ENCODE measurements around the gene VPS9D1. TPM values are rescaled to one million over a fixed set of nuclear protein-coding genes. Genes with fewer than 3 reads are reported as not detected.
A peak's percentile ranks its signal among the peaks of the same experiment; 100 is the strongest.

Gene VPS9D1
- total and polyA plus RNA-seq, 3 donors from 2014 or later: 22.4 to 26.9 (median 25.0) TPM

GRCh38 chr16:89746043-89746442 lies 25.3 kb upstream of the VPS9D1 start:
- DNase-seq: no peak
- H3K27ac ChIP-seq: no peak overlapping the region
- WGBS, 2 donors: 93 to 95% methylated on average over 14 to 15 of the region's 15 CpGs
- no peaks in the 10 kb centered on the region for H3K27me3 ChIP-seq
- H3K9me3 ChIP-seq: no peaks in the 10 kb centered on the region
- no peaks in the 10 kb centered on the region for H3K36me3 ChIP-seq (ENCODE audit: low read depth, missing control alignments)
- TF ChIP-seq CTCF (IDR thresholded peaks at IDR 0.05) (no peak), POLR2A (IDR thresholded peaks at IDR 0.05) (no peak)
- H3K4me1 ChIP-seq: peaks cover 18% of the 10 kb centered on the region
- H3K4me3 ChIP-seq: no peak overlapping the region
- intact Hi-C loops (cut with DNase I; ENCODE audit: low total_unique reads): no loop called here

GRCh38 chr16:89744813-89745212 lies 24.1 kb upstream of the VPS9D1 start:
- Histone ChIP-seq H3K36me3 (ENCODE audit: low read depth, missing control alignments) (no peaks in the 10 kb centered on the region), H3K27ac (peak overlapping the region in 1 of 2 donors; percentile 18), H3K27me3 (no peaks in the 10 kb centered on the region), H3K4me1 (peaks cover 18% of the 10 kb centered on the region), H3K9me3 (no peaks in the 10 kb centered on the region), H3K4me3 (no peak overlapping the region)
- TF ChIP-seq CTCF (IDR thresholded peaks at IDR 0.05): no peak
- TF ChIP-seq POLR2A (IDR thresholded peaks at IDR 0.05): no peak
- WGBS, 2 donors: 41 to 87% methylated on average over 9 to 16 of the region's 16 CpGs
- intact Hi-C loops (cut with DNase I; ENCODE audit: low total_unique reads): no loop called here
- DNase-seq: peak; percentile 95

- no peaks in the 10 kb centered on the region for H3K27me3 ChIP-seq
- no peaks in the 10 kb centered on the region for H3K9me3 ChIP-seq
- no peak for DNase-seq
- no peak overlapping the region for H3K27ac ChIP-seq
- peaks cover 18% of the 10 kb centered on the region for H3K4me1 ChIP-seq
- intact Hi-C loops (cut with DNase I; ENCODE audit: low total_unique reads): no loop called here
- H3K4me3 ChIP-seq: no peak overlapping the region
- TF ChIP-seq CTCF (IDR thresholded peaks at IDR 0.05) (no peak), POLR2A (IDR thresholded peaks at IDR 0.05) (no peak)
- WGBS, 2 donors: 62 to 63% methylated on average over 3 to 4 of the region's 4 CpGs
- H3K36me3 ChIP-seq (ENCODE audit: low read depth, missing control alignments): no peaks in the 10 kb centered on the region
Observed at GRCh38 chr16:89742948-89743347, 22.2 kb upstream of the VPS9D1 start.

- H3K36me3 ChIP-seq (ENCODE audit: low read depth, missing control alignments): no peaks in the 10 kb centered on the region
- DNase-seq: no peak
- intact Hi-C loops (cut with DNase I; ENCODE audit: low total_unique reads): no loop called here
Observed at GRCh38 chr16:89741342-89742014, 20.8 kb upstream of the VPS9D1 start.

More at GRCh38 chr16:89741342-89742014, 20.8 kb upstream of the VPS9D1 start:
- WGBS, 2 donors: 69 to 70% methylated on average over 11 of the region's 11 CpGs
- peaks cover 18% of the 10 kb centered on the region for H3K4me1 ChIP-seq
- no peaks in the 10 kb centered on the region for H3K9me3 ChIP-seq
- no peaks in the 10 kb centered on the region for H3K27me3 ChIP-seq
- TF ChIP-seq CTCF (IDR thresholded peaks at IDR 0.05) (no peak), POLR2A (IDR thresholded peaks at IDR 0.05) (no peak)
- no peak overlapping the region for H3K27ac ChIP-seq
- no peak overlapping the region for H3K4me3 ChIP-seq
